DMS53 treated with DMSO at 0.1 percent for 48 hours (cell line): Measurements from ENCODE around the gene CTNNA3.

ENCODE experiments used
- DNase-seq: peaks from one replicate; lab custom pipeline; 2025; ENCODE audit not compliant: unreplicated experiment; lab: John Stamatoyannopoulos, UW

CTNNA3 gene

GRCh38 chr10:66257801-66258200 is 1438.2 kb downstream of the CTNNA3 start:
- no peak for DNase-seq

GRCh38 chr10:66252986-66253385 is 1443.0 kb downstream of the CTNNA3 start:
- DNase-seq: no peak

GRCh38 chr10:66246177-66246576 is 1449.8 kb downstream of the CTNNA3 start:
- no peak for DNase-seq

- DNase-seq: no peak
These were observed 1451.0 kb downstream of the CTNNA3 start for GRCh38 chr10:66244953-66245352.

DNA sequence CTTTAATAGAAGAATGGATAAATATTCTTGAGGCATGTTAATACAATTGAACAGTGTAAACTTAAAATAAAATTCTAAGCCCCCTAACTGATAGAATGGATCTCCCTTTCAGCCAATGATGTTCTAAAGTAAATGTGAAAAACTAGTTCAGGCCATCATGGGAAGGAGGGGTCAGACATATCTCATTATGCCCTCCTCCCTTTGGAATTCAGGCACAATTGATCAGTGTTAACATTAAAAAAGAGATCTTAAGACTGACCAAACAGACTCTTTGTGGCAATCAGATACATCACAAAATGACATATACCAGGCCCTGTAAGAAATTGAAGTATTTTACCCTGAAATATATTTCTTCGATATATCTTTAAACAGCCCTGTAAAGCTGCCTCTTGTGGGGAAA is 1453.1 kb downstream of the CTNNA3 start:
- DNase-seq: no peak

DNA sequence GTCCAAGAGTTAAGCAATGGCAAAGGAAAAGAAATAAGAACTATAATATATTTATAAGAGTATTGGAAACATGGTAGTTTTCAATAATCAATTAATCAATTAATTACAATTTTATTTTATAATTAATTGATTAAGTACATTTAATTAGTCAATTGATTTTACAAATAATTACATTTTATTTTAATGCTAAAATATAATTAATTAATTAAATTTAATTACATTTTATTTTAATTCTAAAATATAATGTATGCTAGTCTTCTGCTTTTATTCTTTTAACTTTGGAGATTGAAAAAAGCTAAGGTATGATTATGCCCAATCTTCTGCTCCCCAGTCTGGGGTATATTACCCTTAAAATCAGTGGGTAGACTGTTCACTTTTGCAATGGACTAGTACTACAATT is 1456.9 kb downstream of the CTNNA3 start:
- DNase-seq: no peak

DNA sequence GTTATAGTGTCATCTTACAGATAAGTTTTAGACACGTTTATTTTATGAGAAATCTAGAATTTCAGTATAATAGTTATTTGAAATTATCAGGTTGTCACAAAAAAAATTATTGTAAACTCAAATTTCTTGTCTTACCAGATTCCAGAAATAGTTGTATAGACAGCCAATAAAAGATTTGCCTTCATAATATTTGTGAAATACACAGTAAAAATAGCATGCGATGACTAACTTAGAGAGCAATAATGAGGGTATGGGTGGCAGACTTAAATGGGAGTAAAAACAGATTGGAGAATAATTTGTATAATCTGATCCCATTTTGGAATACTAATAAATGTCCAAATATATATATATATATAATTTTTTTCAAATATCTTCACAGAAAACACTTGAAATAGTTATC is 1457.7 kb downstream of the CTNNA3 start:
- DNase-seq: no peak

DNA sequence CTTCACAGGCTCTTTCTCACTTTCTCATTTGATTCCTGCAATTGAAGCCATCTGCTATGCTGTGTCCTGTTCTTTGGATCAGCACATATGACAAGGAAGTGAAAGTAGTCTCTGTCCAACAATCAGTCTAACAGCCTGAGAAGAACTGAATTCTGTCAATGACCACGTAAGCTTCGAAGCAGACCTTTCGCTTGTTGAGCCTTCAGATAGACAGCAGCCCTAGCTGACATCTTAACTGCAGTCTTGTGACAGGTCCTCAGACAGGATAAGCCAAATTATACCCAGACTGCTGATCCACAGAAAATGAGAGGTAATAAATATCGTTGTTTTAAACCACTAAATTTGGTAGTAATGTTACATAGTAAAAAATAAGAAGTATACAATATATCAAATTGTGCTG is 1461.1 kb downstream of the CTNNA3 start:
- DNase-seq: no peak

- DNase-seq: no peak
These were observed 1467.1 kb downstream of the CTNNA3 start for GRCh38 chr10:66228887-66229286.

GRCh38 chr10:66223656-66224055 is 1472.3 kb downstream of the CTNNA3 start:
- no peak for DNase-seq

DNA sequence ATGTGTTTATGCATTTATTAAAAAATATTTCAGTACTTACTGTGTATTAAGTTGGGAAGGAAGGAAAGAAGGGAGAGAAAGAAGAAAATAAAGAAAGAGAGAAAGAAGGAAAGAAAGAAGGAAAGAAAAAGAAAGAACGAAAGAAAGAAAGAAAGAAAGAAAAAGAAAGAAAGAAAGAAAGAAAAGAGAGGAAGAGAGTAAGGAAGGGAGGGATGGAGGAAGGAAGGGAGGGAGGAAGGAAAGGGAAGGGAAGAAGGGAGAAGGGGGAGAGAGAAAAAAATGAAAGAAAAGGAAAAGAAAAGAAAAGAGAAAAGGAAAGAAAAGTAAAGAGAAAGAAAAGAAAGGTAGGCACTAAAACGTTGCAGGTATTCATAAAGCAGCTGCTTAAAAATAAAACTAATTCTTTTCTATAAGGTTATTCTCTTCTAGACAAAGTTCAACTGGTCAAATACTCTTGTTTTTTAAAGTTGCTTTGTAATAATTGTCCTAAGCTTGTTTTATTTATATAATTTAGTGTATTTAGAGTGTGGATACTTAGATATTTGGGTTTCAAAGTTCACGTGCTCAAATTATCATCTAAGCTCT is 1473.4 kb downstream of the CTNNA3 start:
- DNase-seq: no peak

- DNase-seq: no peak
These were observed 1476.9 kb downstream of the CTNNA3 start for GRCh38 chr10:66218981-66219587.

- DNase-seq: no peak
These were observed 1477.7 kb downstream of the CTNNA3 start for GRCh38 chr10:66218289-66218688.

DNA sequence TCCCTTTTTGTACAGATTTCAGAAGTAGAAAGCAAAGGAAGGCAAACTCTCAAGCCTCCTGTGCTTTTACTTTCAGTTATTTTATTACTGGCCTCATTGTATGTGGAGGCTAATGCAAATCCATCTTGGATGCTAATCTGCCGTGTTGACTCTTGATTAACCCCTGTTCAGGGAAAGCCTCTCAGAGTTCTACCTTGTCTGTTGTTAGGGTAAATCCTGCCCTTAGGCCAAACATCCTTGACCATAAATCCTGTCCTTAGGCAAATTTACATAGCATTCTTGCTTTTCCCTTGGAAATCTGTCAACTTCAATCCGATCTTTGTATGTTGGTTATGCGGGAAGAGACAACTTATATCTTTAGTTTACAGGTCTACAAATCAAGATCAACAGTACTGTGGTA is 1480.1 kb downstream of the CTNNA3 start:
- no peak for DNase-seq

DNA sequence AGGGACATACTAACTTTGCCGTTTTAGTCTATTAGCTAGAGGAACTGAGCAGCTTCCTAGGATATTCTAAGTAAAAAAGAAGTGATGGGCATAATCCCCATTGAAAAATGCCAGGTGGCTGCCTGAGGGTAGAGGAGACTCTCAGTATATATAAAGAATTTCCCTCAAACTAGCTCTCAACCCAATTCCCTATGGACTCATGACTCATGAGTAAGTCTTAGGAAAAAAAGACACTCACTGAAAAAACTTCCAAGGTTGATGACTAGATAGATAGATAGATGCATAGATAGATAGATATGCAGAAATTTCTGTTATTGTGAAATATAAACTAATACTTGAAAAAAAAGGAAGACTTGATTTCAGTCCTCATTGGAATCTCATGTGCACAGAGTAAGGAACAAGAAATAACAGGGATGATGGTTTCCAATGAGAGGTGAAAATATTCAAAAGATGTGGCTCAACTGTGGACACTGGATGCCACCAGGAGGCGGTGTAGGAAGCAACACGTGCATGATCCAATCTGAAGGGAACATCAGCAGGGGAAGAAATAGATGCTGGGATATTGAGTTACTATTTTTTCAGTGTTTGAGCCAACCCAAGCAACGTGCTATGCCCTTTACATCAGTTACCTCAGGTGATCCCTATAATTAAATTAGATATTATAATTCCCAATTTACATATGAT is 1481.1 kb downstream of the CTNNA3 start:
- no peak for DNase-seq

DNA sequence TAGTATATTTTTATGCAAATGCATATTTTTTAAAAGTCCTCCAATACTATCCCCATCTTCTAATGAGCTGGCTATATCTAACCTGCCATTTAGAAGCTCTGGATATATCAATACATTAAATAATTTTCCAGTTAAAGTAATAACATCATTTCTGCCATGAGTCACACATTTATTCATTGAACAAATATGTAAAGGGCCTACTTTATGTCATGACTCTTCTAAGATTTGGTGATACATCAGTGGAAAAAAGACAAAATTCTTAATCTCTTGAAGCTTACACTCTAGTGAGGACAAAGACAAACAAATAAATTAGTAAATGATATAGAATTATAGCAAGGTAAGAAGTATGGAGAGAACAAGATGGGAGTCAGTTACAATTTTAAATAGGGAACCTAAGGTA is 1487.0 kb downstream of the CTNNA3 start:
- no peak for DNase-seq

GRCh38 chr10:66204838-66205237 is 1491.2 kb downstream of the CTNNA3 start:
- no peak for DNase-seq

GRCh38 chr10:66202101-66202500 is 1493.9 kb downstream of the CTNNA3 start:
- DNase-seq: no peak

- DNase-seq: no peak
These were observed 1503.7 kb downstream of the CTNNA3 start for GRCh38 chr10:66192162-66192831.

DNA sequence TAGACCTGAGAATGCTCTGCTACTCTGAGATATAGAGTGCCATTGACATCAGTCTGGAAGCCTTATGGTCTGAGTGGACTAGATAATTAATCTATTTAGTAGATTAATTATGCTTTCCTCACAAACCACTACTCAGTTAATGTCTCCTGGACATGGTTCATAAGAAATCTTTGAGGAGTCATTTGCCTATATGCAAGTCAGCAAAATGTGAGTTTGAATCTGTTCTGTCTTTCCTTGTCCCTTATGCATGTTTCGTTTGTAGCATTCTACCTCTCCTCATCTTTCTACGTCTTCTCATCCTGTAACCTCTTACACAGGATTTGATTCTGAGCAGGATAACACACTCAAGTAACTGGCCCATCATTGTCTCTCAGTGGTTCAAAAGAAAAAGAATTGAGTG is 1505.6 kb downstream of the CTNNA3 start:
- DNase-seq: no peak

DNA sequence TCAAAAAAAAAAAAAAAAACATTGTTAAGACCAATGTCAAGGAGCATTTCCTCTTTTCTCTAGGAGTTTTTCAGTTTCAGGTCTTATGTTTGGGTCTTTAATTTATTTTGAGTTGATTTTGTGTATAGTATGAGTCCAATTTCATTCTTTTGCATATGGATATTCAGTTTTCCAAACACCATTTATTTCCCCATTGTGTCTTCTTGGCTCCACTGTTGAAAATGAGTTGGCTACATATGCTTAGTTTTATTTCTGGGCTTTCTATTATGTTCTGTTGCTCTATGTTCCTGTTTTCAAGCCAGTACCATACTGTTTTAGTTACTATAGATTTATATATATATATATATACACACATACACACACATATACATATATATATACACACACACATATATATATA is 1506.7 kb downstream of the CTNNA3 start:
- no peak for DNase-seq
